GM12878 (cell line): Measurements from ENCODE around the gene CENPH. TPM values are rescaled to one million over a fixed set of nuclear protein-coding genes. Genes with fewer than 3 reads are reported as not detected.

ENCODE experiments used
- ATAC-seq: fragments of 200-7000 bp; cut with Tn5 transposase; 3 replicates; pipeline ENCODE4 v1.9.1; 2020; ENCODE audit warnings: mild to moderate bottlenecking, moderate library complexity
- BruUV-seq: library from RNA; stranded (reverse); fragments of 400-500 nt; replicated peaks from 2 replicates; lab custom pipeline; 2021; lab: Mats Ljungman, UMichigan
- CTCF ChIA-PET: fragments of 300-600 bp; sonication (Branson Sonifier 250); formaldehyde crosslinking; extraction: SDS; loops from one replicate; lab custom pipeline; 2021; ENCODE audit warnings: inconsistent platforms; lab: Yijun Ruan, JAX
- POLR2A ChIA-PET: fragments of 350-600 bp; formaldehyde crosslinking; extraction: SDS; loops from one replicate; lab custom pipeline; 2021; ENCODE audit warnings: inconsistent platforms; lab: Charles Lee
- RAD21 ChIA-PET: fragments of 300-600 bp; sonication (Branson Sonifier 250); formaldehyde crosslinking; loops from one replicate; lab custom pipeline; 2023; ENCODE audit warnings: antibody characterized with exemption; ENCODE audit not compliant: unreplicated experiment; lab: Charles Lee
- SMC1A ChIA-PET: fragments of 300-600 bp; sonication (Branson Sonifier 250); formaldehyde crosslinking; loops from one replicate; lab custom pipeline; 2023; ENCODE audit not compliant: unreplicated experiment, uncharacterized antibody; lab: Charles Lee
- DNase-seq: peaks from one replicate; pipeline ENCODE4 v3.0.0-alpha.2; 2011; ENCODE audit warnings: low read depth, low spot score
- FAIRE-seq: peaks from 3 replicates; lab custom pipeline; 2011; peaks lifted over from hg19 to GRCh38; lab: Jason Lieb, UNC
- H2AFZ ChIP-seq: 2 replicates; pipeline ENCODE4 v1.6.0; 2011; ENCODE audit warnings: low read depth, low read length, control low read depth; ENCODE audit not compliant: control insufficient read depth
- H3K27ac ChIP-seq: 2 replicates; pipeline ENCODE4 v1.5.1; 2011; ENCODE audit warnings: control low read depth; ENCODE audit not compliant: control insufficient read depth, insufficient read depth
- H3K27me3 ChIP-seq, 2 experiments: replicated peaks in 1 of 2; 2 replicates each; pipeline versions ENCODE4 v1.6.0 to v1.6.1; 2011; ENCODE audit warnings: low read length in 1 of 2; ENCODE audit not compliant: control insufficient read depth in 2 of 2, insufficient read depth in 2 of 2
- H3K36me3 ChIP-seq, 2 experiments: 2 replicates each; pipeline ENCODE4 v1.5.1; 2011; ENCODE audit warnings: low read length in 1 of 2; ENCODE audit not compliant: control insufficient read depth in 2 of 2, insufficient read depth in 2 of 2
- H3K4me1 ChIP-seq: 2 replicates; pipeline ENCODE4 v1.6.1; 2011; ENCODE audit warnings: mild to moderate bottlenecking, low read length, moderate library complexity, mixed read lengths; ENCODE audit not compliant: control insufficient read depth, insufficient read depth
- H3K4me2 ChIP-seq: 2 replicates; pipeline ENCODE4 v1.6.0; 2011; ENCODE audit warnings: control low read depth; ENCODE audit not compliant: control insufficient read depth, insufficient read depth
- H3K4me3 ChIP-seq: fragments of 200-600 bp; sonication (generic); 2 replicates; pipeline ENCODE4 v1.5.1; 2016
- H3K79me2 ChIP-seq: 2 replicates; pipeline ENCODE4 v1.6.0; 2011; ENCODE audit warnings: low read length; ENCODE audit not compliant: control insufficient read depth, insufficient read depth
- H3K9ac ChIP-seq: 2 replicates; pipeline ENCODE4 v1.8.0; 2011; ENCODE audit warnings: low read length, control low read depth, mixed read lengths; ENCODE audit not compliant: control insufficient read depth, insufficient read depth
- H3K9me3 ChIP-seq: replicated peaks from 3 replicates; pipeline ENCODE4 v1.5.1; 2011; ENCODE audit warnings: mild to moderate bottlenecking, low read length; ENCODE audit not compliant: control insufficient read depth, insufficient read depth
- H4K20me1 ChIP-seq: 2 replicates; pipeline ENCODE4 v1.6.0; 2011; ENCODE audit not compliant: control insufficient read depth, insufficient read depth
- CBFB ChIP-seq: IDR thresholded peaks from 2 replicates; pipeline ENCODE4 v1.6.1; 2016; ENCODE audit warnings: antibody characterized with exemption, low read depth
- CHD1 ChIP-seq: IDR thresholded peaks from 2 replicates; pipeline ENCODE4 v1.6.1; 2012; ENCODE audit warnings: low read depth, low read length, improper control_type of control experiment
- GABPA ChIP-seq: IDR thresholded peaks from 2 replicates; pipeline ENCODE4 v1.6.1; 2014; ENCODE audit warnings: antibody characterized with exemption, low read depth, mild to moderate bottlenecking, inconsistent platforms
- HDGF ChIP-seq: fragments of 450-650 bp; IDR thresholded peaks from 2 replicates; pipeline ENCODE4 v1.6.1; 2016; ENCODE audit warnings: antibody characterized with exemption
- MEF2A ChIP-seq: IDR thresholded peaks from 2 replicates; pipeline ENCODE4 v1.6.1; 2011; ENCODE audit warnings: low read depth, mild to moderate bottlenecking, low read length, moderate library complexity; ENCODE audit not compliant: insufficient read depth
- RAD21 ChIP-seq: IDR thresholded peaks from 2 replicates; pipeline ENCODE4 v1.6.1; 2011; ENCODE audit warnings: mild to moderate bottlenecking, low read depth, low read length, moderate library complexity; ENCODE audit not compliant: insufficient read depth
- RCOR1 ChIP-seq: conservative IDR thresholded peaks from 2 replicates; pipeline ENCODE4 v1.6.1; 2012; ENCODE audit warnings: low read depth, low read length, improper control_type of control experiment
- STAT1 ChIP-seq: fragments of 450-650 bp; conservative IDR thresholded peaks from 2 replicates; pipeline ENCODE4 v1.6.1; 2014; ENCODE audit warnings: antibody characterized with exemption, mild to moderate bottlenecking
- WGBS: methylation state at CpG from one replicate; pipeline ENCODE4 v1.1.6; 2016; ENCODE audit warnings: low lambda C conversion rate; ENCODE audit not compliant: insufficient replicate concordance, insufficient coverage; ENCODE audit errors: missing lambda C conversion rate; 5-methylcytosine and 5-hydroxymethylcytosine counted together
- in situ Hi-C: fragments of 300-500 bp; cut with MboI; formaldehyde crosslinking; loops from 9 replicates; pipeline ENCODE4 v1.14.3; 2018; ENCODE audit warnings: mixed read lengths
- intact Hi-C: fragments of 100-400 bp; cut with micrococcal nuclease; formaldehyde crosslinking; loops from one replicate; pipeline ENCODE4 v1.14.2; 2022; ENCODE audit not compliant: unreplicated experiment
- polyA plus RNA-seq, 11 experiments: library from polyadenylated mRNA; depleted of rRNA in 4 of 11; unstranded in 6 of 11; stranded (reverse) in 5 of 11; fragments of >200 nt; fragmentation: Nextera tagmentation in 4 of 11; fragmentation: Illumina TruSeq in 1 of 11; extraction: Ambion mirVana in 4 of 11; extraction: Trizol in 1 of 11; gene quantifications; 1 replicate in 1 of 11; 2 replicates in 10 of 11; pipeline versions ENCODE4 v1.2.1 to v1.2.3, GENCODE V29; 2011 to 2016; ENCODE audit warnings: inconsistent platforms in 2 of 11, missing spikeins in 2 of 11, low read depth in 1 of 11
- total RNA-seq, 4 experiments: library from RNA; depleted of rRNA in 3 of 4; stranded (reverse); fragments of >200 nt in 3 of 4; fragmentation: Illumina TruSeq in 1 of 4; extraction: Trizol in 1 of 4; gene quantifications; 2 replicates each; pipeline versions ENCODE4 v1.2.1 to v1.2.3, GENCODE V29; 2013 to 2021
- TF ChIP-seq, protein P1 (sequence below): fragments of 150-350 bp; IDR thresholded peaks from 2 replicates; pipeline ENCODE4 v1.6.1; 2016; ENCODE audit warnings: low read depth, low read length

CENPH gene
- total and polyA plus RNA-seq, 10 of the 15 experiments (the other 5 are each of a cell fraction or from before 2014, with no cell fraction given), result 7.3 to 65.6 (median 45.9) TPM

GRCh38 chr5:69212022-69212421 lies 22.6 kb downstream of the CENPH start:
- BruUV-seq, result no TSS peak
- ChIA-PET POLR2A (interaction anchor here (0.6 kb wide), 1 partner anchor 79 kb away, joined by 3 read pairs; no protein-coding TSS in a partner anchor), RAD21 (interaction anchor here (1.5 kb wide), 1 partner anchor 23 kb away, joined by 4 read pairs; the partner anchor contains the start of gene CDK7), CTCF (interaction anchor here (1.6 kb wide), 1 partner anchor 123 kb away, joined by 5 read pairs; no protein-coding TSS in a partner anchor), SMC1A (interaction anchor here (1.6 to 1.9 kb wide), 2 partner anchors 10 to 43 kb away, joined by 3 to 4 read pairs; no protein-coding TSS in a partner anchor)
- in situ Hi-C loops (no loop called here), intact Hi-C loops (no loop called here)
- Histone ChIP-seq H2AFZ (peak overlapping the region; percentile 47), H3K9ac (no peak overlapping the region), H4K20me1 (no peaks in the 10 kb centered on the region), H3K36me3 (0 out of 4 replicates have a peak, but pooled peaks cover 0 to 3% of the 10 kb centered on the region in 2 experiments), H3K4me1 (no peaks in the 10 kb centered on the region; the same call in 1 of the 2 replicates), H3K4me3 (no peak overlapping the region), H3K4me2 (0 out of 2 replicates have a peak overlapping the region, but pooled peaks have one; percentile 7), H3K27ac (no peak overlapping the region), H3K27me3 (no peaks in the 10 kb centered on the region), H3K79me2 (no peaks in the 10 kb centered on the region), H3K9me3 (no peaks in the 10 kb centered on the region)
- TF ChIP-seq RAD21, result 0 out of 2 replicates have a peak, but pooled peaks have one; percentile 11
- TF ChIP-seq CHD1, result no peak
- TF ChIP-seq GABPA, result no peak
- ATAC-seq (peak; percentile 69), DNase-seq (no peak), FAIRE-seq (no peak)
- WGBS, result 38% methylated on average over 2 of the region's 2 CpGs

DNA sequence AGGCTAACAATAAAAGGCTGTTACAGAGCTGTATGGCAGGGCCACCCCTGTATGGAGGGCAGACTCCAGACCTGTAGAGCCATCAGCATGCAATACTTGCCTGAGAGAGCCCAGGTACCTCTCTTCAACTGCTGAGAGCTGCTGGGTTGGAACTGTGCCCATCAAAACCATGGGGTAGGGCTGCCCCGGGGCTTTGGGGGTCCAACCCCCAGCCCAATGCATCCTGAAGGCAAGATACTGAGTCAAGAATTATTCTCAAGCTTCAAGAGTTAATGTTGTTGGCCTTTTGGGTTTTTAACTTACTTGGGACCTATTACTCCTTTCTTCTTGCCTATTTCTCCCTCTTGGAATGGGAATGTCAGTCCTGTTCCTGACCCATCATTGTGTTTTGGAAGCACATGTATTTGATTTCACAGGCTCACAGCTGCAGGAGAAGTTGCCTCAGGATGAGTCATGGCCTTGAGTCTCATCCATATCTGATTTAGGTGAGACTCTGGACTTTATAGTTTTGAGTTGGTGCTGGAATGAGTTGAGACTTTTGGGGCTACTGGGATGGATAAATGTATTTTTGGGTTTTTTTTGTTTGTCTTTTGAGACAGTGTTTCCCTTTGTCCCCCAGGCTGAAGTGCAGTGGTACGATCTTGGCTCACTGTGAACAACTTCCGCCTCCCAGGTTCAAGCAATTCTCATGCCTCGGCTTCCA lies 24.3 kb downstream of the CENPH start:
- H3K27ac ChIP-seq, result no peak overlapping the region
- SMC1A ChIA-PET, result interaction anchor here (1.6 kb wide), 1 partner anchor 45 kb away, joined by 3 read pairs; no protein-coding TSS in a partner anchor
- H3K79me2 ChIP-seq, result peaks cover 10% of the 10 kb centered on the region
- FAIRE-seq, result no peak
- no peaks in the 10 kb centered on the region; the same call in 1 of the 2 replicates for H3K4me1 ChIP-seq
- no peak overlapping the region for H3K4me2 ChIP-seq
- H3K9me3 ChIP-seq, result no peaks in the 10 kb centered on the region
- no peak for ATAC-seq
- RAD21 ChIA-PET, result interaction anchor here (1.5 kb wide), 1 partner anchor 21 kb away, joined by 4 read pairs; the partner anchor contains the start of gene CDK7
- DNase-seq, result no peak
- no peak overlapping the region for H3K4me3 ChIP-seq
- intact Hi-C loops, result no loop called here
- H3K36me3 ChIP-seq, result 0 out of 4 replicates have a peak, but pooled peaks cover 0 to 3% of the 10 kb centered on the region in 2 experiments
- H3K9ac ChIP-seq, result no peak overlapping the region
- CTCF ChIA-PET, result interaction anchor here (1.1 kb wide), 1 partner anchor 83 kb away, joined by 3 read pairs; no protein-coding TSS in a partner anchor
- H2AFZ ChIP-seq, result no peak overlapping the region
- POLR2A ChIA-PET, result interaction anchor here (1.6 kb wide), 1 partner anchor 24 kb away, joined by 4 read pairs; the partner anchor contains the start of gene CENPH
- no peaks in the 10 kb centered on the region for H3K27me3 ChIP-seq
- H4K20me1 ChIP-seq, result no peaks in the 10 kb centered on the region
- in situ Hi-C loops, result no loop called here
- BruUV-seq, result no TSS peak
- 96% methylated on average over 4 of the region's 4 CpGs for WGBS
- TF ChIP-seq HDGF (no peak), CBFB (no peak), STAT1 (no peak), MEF2A (no peak), RCOR1 (no peak)
- TF ChIP-seq, protein P1, sequence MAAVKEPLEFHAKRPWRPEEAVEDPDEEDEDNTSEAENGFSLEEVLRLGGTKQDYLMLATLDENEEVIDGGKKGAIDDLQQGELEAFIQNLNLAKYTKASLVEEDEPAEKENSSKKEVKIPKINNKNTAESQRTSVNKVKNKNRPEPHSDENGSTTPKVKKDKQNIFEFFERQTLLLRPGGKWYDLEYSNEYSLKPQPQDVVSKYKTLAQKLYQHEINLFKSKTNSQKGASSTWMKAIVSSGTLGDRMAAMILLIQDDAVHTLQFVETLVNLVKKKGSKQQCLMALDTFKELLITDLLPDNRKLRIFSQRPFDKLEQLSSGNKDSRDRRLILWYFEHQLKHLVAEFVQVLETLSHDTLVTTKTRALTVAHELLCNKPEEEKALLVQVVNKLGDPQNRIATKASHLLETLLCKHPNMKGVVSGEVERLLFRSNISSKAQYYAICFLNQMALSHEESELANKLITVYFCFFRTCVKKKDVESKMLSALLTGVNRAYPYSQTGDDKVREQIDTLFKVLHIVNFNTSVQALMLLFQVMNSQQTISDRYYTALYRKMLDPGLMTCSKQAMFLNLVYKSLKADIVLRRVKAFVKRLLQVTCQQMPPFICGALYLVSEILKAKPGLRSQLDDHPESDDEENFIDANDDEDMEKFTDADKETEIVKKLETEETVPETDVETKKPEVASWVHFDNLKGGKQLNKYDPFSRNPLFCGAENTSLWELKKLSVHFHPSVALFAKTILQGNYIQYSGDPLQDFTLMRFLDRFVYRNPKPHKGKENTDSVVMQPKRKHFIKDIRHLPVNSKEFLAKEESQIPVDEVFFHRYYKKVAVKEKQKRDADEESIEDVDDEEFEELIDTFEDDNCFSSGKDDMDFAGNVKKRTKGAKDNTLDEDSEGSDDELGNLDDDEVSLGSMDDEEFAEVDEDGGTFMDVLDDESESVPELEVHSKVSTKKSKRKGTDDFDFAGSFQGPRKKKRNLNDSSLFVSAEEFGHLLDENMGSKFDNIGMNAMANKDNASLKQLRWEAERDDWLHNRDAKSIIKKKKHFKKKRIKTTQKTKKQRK, result no peak
